ENCODE data around the gene SPRY2.

SPRY2 gene

GRCh38 chr13:80312012-80312704, 28.8 kb downstream of the SPRY2 start:
- no peak for DNase-seq

DNA sequence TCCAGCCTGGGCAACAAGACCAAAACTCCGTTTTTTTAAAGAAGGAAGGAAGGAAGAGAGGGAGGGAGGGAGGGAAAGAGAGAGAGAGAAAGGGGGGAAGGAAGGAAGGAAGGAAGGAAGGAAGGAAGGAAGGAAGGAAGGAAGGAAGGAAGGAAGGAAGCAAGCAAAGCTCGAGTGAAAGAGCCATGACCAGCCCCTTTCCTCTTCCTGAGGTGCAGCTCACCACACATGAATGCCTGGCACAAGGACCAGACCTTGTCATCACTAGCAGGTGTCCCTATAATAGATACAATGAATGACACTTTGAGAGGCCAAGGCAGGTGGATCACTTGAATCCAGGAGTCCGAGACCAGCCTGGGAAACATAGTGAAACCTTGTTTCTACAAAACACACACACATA, 31.0 kb downstream of the SPRY2 start:
- no peak for DNase-seq

DNA sequence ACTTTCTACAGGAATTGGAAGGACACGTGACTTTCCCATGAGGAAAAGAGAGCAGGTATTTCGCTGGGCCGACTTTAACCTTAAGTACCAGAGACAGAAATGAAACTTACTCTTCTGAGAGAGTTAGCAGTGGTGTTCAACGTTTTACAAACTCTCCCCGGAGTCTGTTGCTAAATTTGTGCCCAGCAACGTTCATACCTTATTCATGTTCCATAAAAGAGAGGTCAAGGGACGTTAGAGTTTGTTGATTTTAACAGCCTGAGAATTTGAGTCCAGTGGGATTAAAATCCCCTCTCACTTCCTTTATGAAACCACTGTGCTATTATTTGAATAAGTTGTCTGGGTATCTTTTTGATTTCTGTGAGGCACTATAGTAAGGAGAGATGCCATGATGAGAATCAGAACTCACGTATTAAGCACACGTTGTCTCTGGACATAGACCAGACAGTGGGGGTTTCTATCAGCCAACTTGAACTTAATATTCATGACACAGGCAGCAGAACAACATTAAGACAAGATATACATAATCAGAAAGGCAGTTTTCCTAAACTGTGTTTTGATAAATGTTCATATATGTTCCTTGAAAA, 33.4 kb downstream of the SPRY2 start:
- no peak for DNase-seq

DNA sequence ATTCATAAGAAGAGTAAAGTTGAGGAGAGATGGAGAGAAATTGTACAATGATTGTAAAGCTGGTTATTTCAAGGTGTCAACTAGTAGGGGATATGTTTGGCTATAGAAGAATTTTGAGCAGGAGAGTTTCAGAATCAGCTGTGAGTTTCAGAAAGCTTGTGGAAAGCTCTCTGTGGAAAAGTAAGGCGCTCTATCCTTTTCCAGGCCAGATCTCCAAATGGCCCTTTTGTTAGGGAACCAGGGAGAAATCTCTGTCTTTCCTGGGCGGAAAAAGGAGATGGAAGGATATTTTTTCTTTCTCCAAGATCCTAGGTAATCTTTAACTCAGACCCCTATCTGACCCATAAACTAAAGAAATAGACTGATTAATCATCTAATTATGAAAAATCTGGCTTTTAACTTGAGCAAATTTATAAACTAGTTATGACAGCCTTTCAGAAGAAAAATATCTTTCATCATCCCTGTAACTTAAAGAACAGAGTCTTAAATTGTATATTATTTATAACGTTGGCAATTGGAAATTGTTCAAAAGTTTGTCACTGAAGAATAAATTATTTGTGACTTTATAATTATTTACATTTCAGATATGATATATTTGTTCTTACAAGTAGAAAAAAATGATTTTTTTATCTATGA, 34.5 kb downstream of the SPRY2 start:
- DNase-seq = no peak

- no peak for DNase-seq
These were observed 35.2 kb downstream of the SPRY2 start for GRCh38 chr13:80305737-80306136.

DNA sequence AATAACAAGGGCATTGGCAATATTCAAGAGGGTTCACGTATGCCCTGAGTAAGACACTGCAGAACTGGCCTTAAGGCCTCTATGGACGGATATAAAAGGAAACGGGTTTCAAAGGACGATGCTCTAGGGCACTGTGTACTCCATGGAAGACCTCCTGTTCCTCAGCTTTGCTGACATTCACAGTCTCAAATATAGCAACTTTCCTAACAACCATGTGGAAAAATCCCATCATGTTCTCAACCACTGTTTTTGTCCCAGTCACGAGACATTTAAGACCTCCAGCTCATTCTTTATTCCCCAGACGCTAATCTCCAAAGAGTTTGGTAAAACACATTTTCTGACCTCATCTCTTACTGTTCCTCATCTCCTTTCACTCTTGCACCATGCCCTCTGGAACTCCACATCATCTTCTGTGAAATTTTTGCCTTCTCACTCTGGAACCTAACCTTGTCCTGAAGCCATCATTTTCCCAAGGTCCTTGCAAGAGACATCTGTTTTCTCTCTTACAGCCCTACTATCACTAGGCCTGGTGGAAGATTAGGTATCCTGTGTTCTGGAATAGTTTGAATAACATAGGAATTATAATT, 37.6 kb downstream of the SPRY2 start:
- DNase-seq = no peak

DNA sequence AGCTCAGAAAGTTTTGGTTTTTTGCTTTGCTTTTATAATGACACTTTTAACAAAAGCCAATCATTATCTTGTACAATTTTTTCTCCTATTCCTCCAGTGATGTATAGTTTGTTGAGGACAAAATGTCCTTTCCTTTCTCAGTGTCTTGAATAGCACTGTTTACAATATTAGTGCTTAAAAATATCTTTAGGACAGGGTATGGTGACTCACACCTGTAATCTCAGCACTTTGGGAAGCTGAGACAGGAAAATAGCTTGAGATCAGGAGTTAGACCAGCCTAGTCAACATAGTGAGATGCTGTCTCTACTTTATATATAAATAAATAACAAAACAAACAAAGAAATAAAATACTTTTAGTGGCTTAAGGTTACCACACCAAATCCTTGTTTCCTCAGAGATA, 41.9 kb downstream of the SPRY2 start:
- DNase-seq = no peak

- DNase-seq = no peak
These were observed 43.4 kb downstream of the SPRY2 start for GRCh38 chr13:80297503-80297902.

DNA sequence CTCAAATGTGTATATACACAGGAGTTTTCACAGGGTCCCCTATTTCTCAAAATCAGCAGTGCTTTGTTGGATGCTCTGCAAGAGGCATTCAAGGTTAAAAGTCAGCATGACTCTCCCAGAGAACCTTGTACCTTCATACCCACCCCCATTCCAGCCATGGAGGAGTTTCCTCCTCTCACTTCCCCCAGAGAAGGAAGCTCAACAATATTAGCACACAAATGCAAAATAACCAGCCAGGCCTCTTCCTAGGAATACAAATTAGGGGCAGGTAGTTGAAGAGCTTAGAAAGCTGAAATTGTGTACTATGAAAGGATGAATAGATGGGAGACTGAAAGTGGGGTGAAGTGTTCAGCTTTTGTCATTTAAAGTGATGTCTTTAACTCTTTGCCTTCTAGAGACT, 43.8 kb downstream of the SPRY2 start:
- DNase-seq = no peak

GRCh38 chr13:80296638-80297037, 44.3 kb downstream of the SPRY2 start:
- DNase-seq = no peak

DNA sequence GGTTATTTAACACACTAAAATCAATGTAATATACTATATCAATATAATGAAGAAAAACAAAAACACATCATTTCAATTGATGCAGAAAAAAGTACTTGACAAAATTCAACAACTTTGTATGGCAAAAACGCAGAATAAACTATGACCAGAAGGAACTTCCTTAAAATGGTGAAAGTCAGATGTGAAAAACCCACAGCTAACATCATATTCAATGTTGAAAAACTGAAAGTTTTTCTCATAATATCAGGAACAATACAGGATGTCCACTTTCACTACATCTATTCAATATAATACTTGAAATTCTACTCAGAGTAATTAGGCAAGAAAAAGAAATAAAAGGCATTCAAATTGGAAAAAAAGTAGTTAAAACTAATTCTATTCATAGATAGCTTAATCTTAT, 50.3 kb downstream of the SPRY2 start:
- DNase-seq = no peak

Measured in activated CD4-positive, alpha-beta T cell treated with anti-CD3 and anti-CD28 coated beads, Interleukin-2, amount 50 U/mL, for 1 hour (primary cell).